K562 (cell line): ENCODE results near the gene ACSL3. TPM values are rescaled to one million over a fixed set of nuclear protein-coding genes. Genes with fewer than 3 reads are reported as not detected.
A peak's percentile ranks its signal among the peaks of the same experiment; 100 is the strongest.

Experiments
- ATAC-seq: fragments of 200-7000 bp; cut with Tn5 transposase; 3 replicates; pipeline ENCODE4 v1.9.1; 2020; ENCODE audit warnings: moderate library complexity
- BruUV-seq: library from RNA; stranded (reverse); fragments of 400-500 nt; replicated peaks from 2 replicates; lab custom pipeline; 2021; lab: Mats Ljungman, UMichigan
- CTCF ChIA-PET: fragments of 300-600 bp; formaldehyde crosslinking; extraction: SDS; loops from one replicate; lab custom pipeline; 2021; ENCODE audit warnings: low intra/inter-chr PET ratio; lab: Yijun Ruan, JAX
- POLR2A ChIA-PET: fragments of 300-600, 350-650 bp; sonication (Branson Sonifier 250); formaldehyde crosslinking; extraction: SDS; loops from one replicate; lab custom pipeline; 2021; ENCODE audit warnings: antibody characterized with exemption, inconsistent platforms; lab: Yijun Ruan, JAX
- DNase-seq, 4 experiments: peaks; one replicate each; pipeline versions ENCODE4 v3.0.0 to v3.0.0-alpha.2; 2011 to 2018; ENCODE audit warnings: low spot score in 3 of 4, mixed read lengths in 3 of 4; ENCODE audit errors: extremely low read depth in 1 of 4
- FAIRE-seq: peaks from 2 replicates; lab custom pipeline; 2011; peaks lifted over from hg19 to GRCh38; lab: Jason Lieb, UNC
- H2AFZ ChIP-seq: 2 replicates; pipeline ENCODE4 v1.6.0; 2011; ENCODE audit warnings: low read depth, low read length, control low read depth, inconsistent platforms
- H3K27ac ChIP-seq: fragments of 200-600 bp; 3 replicates; pipeline ENCODE4 v1.8.0; 2011; ENCODE audit warnings: low read depth, mild to moderate bottlenecking, control low read depth, inconsistent platforms, low read length, moderate library complexity, mixed read lengths; ENCODE audit errors: extremely low read depth
- H3K27me3 ChIP-seq, 2 experiments: fragments of 300-600 bp in 1 of 2; 2 replicates in 1 of 2; 3 replicates in 1 of 2; pipeline versions ENCODE4 v1.6.0 to v1.8.0; 2011; ENCODE audit warnings: inconsistent platforms in 2 of 2, low read length in 2 of 2, mild to moderate bottlenecking in 1 of 2, mixed read lengths in 1 of 2, moderate library complexity in 1 of 2; ENCODE audit not compliant: control insufficient read depth in 2 of 2, insufficient read depth in 2 of 2
- H3K36me3 ChIP-seq: fragments of 300-600 bp; 3 replicates; pipeline ENCODE4 v1.8.0; 2011; ENCODE audit warnings: mild to moderate bottlenecking, low read length, inconsistent platforms; ENCODE audit not compliant: control insufficient read depth, insufficient read depth
- H3K4me1 ChIP-seq, 2 experiments: fragments of 200-600 bp in 1 of 2; replicated peaks in 1 of 2; 2 replicates in 1 of 2; 3 replicates in 1 of 2; pipeline versions ENCODE4 v1.5.1 to v1.8.0; 2011; ENCODE audit warnings: inconsistent platforms in 2 of 2, low read length in 2 of 2, mild to moderate bottlenecking in 1 of 2, mixed read lengths in 1 of 2, moderate library complexity in 1 of 2; ENCODE audit not compliant: control insufficient read depth in 2 of 2, insufficient read depth in 2 of 2
- H3K4me2 ChIP-seq: 2 replicates; pipeline ENCODE4 v1.6.1; 2011; ENCODE audit warnings: low read length, control low read depth, inconsistent platforms, mixed read lengths; ENCODE audit not compliant: insufficient read depth
- H3K4me3 ChIP-seq: fragments of 200-600 bp; sonication (generic), shearing (Covaris generic); 2 replicates; pipeline ENCODE4 v1.5.1; 2016; ENCODE audit warnings: control low read depth, inconsistent platforms
- H3K79me2 ChIP-seq: fragments of 200-600 bp; 3 replicates; pipeline ENCODE4 v1.8.0; 2011; ENCODE audit warnings: low read length, inconsistent platforms; ENCODE audit not compliant: control insufficient read depth, insufficient read depth
- H3K9ac ChIP-seq, 2 experiments: 2 replicates each; pipeline versions ENCODE4 v1.6.0 to v1.6.1; 2011; ENCODE audit warnings: low read depth in 2 of 2, low read length in 2 of 2, control low read depth in 1 of 2, inconsistent platforms in 1 of 2, mild to moderate bottlenecking in 1 of 2, mixed read lengths in 1 of 2; ENCODE audit not compliant: insufficient read depth in 1 of 2
- H3K9me1 ChIP-seq: one replicate; pipeline ENCODE4 v1.6.0; 2011; ENCODE audit warnings: inconsistent platforms, mild to moderate bottlenecking, low read length, moderate library complexity; ENCODE audit not compliant: control insufficient read depth, insufficient read depth
- H3K9me3 ChIP-seq: replicated peaks from 2 replicates; pipeline ENCODE4 v1.5.1; 2011; ENCODE audit warnings: low read depth, low read length, inconsistent platforms; ENCODE audit not compliant: control insufficient read depth, insufficient read depth
- H4K20me1 ChIP-seq: replicated peaks from 2 replicates; pipeline ENCODE4 v1.6.1; 2011; ENCODE audit warnings: low read length, inconsistent platforms, mixed read lengths; ENCODE audit not compliant: control insufficient read depth, insufficient read depth
- BHLHE40 ChIP-seq: IDR thresholded peaks from 2 replicates; pipeline ENCODE4 v1.6.1; 2011; ENCODE audit warnings: low read length, improper control_type of control experiment
- CHD1 ChIP-seq: fragments of 200-600 bp; sonication (generic); IDR thresholded peaks from one replicate; pipeline ENCODE4 v1.6.1; 2012; ENCODE audit warnings: mild to moderate bottlenecking, moderate library complexity, low read length, inconsistent platforms
- GATAD2B ChIP-seq: fragments of 450-650 bp; IDR thresholded peaks from 2 replicates; pipeline ENCODE4 v1.6.1; 2017; ENCODE audit warnings: mild to moderate bottlenecking, borderline replicate concordance
- HDAC6 ChIP-seq: IDR thresholded peaks from 2 replicates; pipeline ENCODE4 v1.6.1; 2012; ENCODE audit warnings: low read depth, mild to moderate bottlenecking, control low read depth, inconsistent platforms, low read length, moderate library complexity
- HNRNPUL1 ChIP-seq: fragments of 200-400 bp; formaldehyde crosslinking; IDR thresholded peaks from 2 replicates; pipeline ENCODE4 v1.6.1; 2017; ENCODE audit warnings: low read length
- KAT7 ChIP-seq: sonication (generic); formaldehyde crosslinking; IDR thresholded peaks from 2 replicates; pipeline ENCODE4 v1.8.0; 2022; ENCODE audit warnings: missing genetic modification reagents, mild to moderate bottlenecking, borderline replicate concordance
- KLF16 ChIP-seq: IDR thresholded peaks from 2 replicates; pipeline ENCODE4 v1.6.1; 2016; ENCODE audit warnings: antibody characterized with exemption
- MYC ChIP-seq, 2 experiments: fragments of 250-450 bp in 1 of 2; sonication (Bioruptor Pico) in 1 of 2; IDR thresholded peaks; 2 replicates each; pipeline versions ENCODE4 v1.5.1 to v1.6.1; 2012 to 2021; ENCODE audit warnings: low read depth in 2 of 2, borderline replicate concordance in 1 of 2, improper control_type of control experiment in 1 of 2, low read length in 1 of 2, mild to moderate bottlenecking in 1 of 2, moderate library complexity in 1 of 2
- NFRKB ChIP-seq: fragments of 450-650 bp; IDR thresholded peaks from 2 replicates; pipeline ENCODE4 v1.6.1; 2016; ENCODE audit warnings: low read depth
- NFXL1 ChIP-seq: fragments of 450-650 bp; formaldehyde crosslinking; IDR thresholded peaks from 2 replicates; pipeline ENCODE4 v1.4.0; 2021; ENCODE audit warnings: mild to moderate bottlenecking
- RBFOX2 ChIP-seq: fragments of 200-400 bp; formaldehyde crosslinking; IDR thresholded peaks from 2 replicates; pipeline ENCODE4 v1.6.1; 2017; ENCODE audit warnings: low read depth, mild to moderate bottlenecking, low read length, moderate library complexity
- SAFB ChIP-seq: fragments of 200-400 bp; formaldehyde crosslinking; IDR thresholded peaks from 2 replicates; pipeline ENCODE4 v1.6.1; 2017; ENCODE audit warnings: low read depth, low read length, borderline replicate concordance
- SIN3A ChIP-seq, 2 experiments: fragments of 150-350 bp in 1 of 2; IDR thresholded peaks; 2 replicates each; pipeline ENCODE4 v1.6.1; 2011 to 2016; ENCODE audit warnings: borderline replicate concordance in 2 of 2, low read depth in 2 of 2, low read length in 2 of 2, mild to moderate bottlenecking in 2 of 2, moderate library complexity in 2 of 2; ENCODE audit not compliant: control insufficient read depth in 1 of 2
- SREBF1 ChIP-seq: fragments of 150-350 bp; IDR thresholded peaks from 2 replicates; pipeline ENCODE4 v1.6.1; 2014; ENCODE audit warnings: antibody characterized with exemption, low read depth, low read length, borderline replicate concordance
- STAT5A ChIP-seq: IDR thresholded peaks from 2 replicates; pipeline ENCODE4 v1.6.1; 2012; ENCODE audit warnings: low read length, inconsistent platforms, borderline replicate concordance
- TBP ChIP-seq: optimal IDR thresholded peaks from 2 replicates; pipeline ENCODE3; 2011; ENCODE audit warnings: low read depth, low read length, improper control_type of control experiment
- ZC3H4 ChIP-seq: sonication (generic); formaldehyde crosslinking; IDR thresholded peaks from 2 replicates; pipeline ENCODE4 v1.9.0; 2021; ENCODE audit warnings: missing genetic modification reagents, borderline replicate concordance
- ZFPM2 ChIP-seq: fragments of 250-450 bp; sonication (Bioruptor Pico); IDR thresholded peaks from 2 replicates; pipeline ENCODE4 v1.5.1; 2022; ENCODE audit warnings: mild to moderate bottlenecking
- ZNF282 ChIP-seq: sonication (generic); formaldehyde crosslinking; IDR thresholded peaks from 2 replicates; pipeline ENCODE4 v1.8.1; 2023; ENCODE audit warnings: missing genetic modification reagents
- ZNF3 ChIP-seq: fragments of 250-450 bp; sonication (Bioruptor Pico); IDR thresholded peaks from 2 replicates; pipeline ENCODE4 v1.5.0; 2021; ENCODE audit warnings: mild to moderate bottlenecking, moderate library complexity
- ZNF644 ChIP-seq: fragments of 200-800 bp; sonication (Bioruptor generic); IDR thresholded peaks from 2 replicates; pipeline ENCODE4 v1.6.1; 2016; ENCODE audit warnings: low read depth, missing genetic modification characterization, missing compliant biosample characterization
- WGBS: fragments of 100-300 bp; shearing (Covaris generic); methylation state at CpG from one replicate; pipeline ENCODE4 v1.1.6; 2016; ENCODE audit warnings: low coverage, mixed read lengths; ENCODE audit not compliant: insufficient coverage; ENCODE audit errors: missing lambda C conversion rate; 5-methylcytosine and 5-hydroxymethylcytosine counted together
- in situ Hi-C: fragments of 300-500 bp; cut with MboI; formaldehyde crosslinking; loops from 4 replicates; pipeline ENCODE4 v1.15.0; 2018; ENCODE audit warnings: inconsistent platforms, mixed read lengths
- intact Hi-C: fragments of 100-400 bp; cut with micrococcal nuclease; formaldehyde crosslinking; loops from 2 replicates; pipeline ENCODE4 v1.14.2; 2022
- polyA plus RNA-seq, 8 experiments: library from polyadenylated mRNA; depleted of rRNA in 4 of 8; stranded (reverse) in 5 of 8; unstranded in 3 of 8; fragments of >200 nt; fragmentation: Nextera tagmentation in 2 of 8; fragmentation: Illumina TruSeq in 1 of 8; extraction: Ambion mirVana in 2 of 8; extraction: Trizol in 1 of 8; gene quantifications; 2 replicates each; pipeline versions ENCODE4 v1.2.1 to v1.2.3, GENCODE V29; 2011 to 2014; ENCODE audit warnings: inconsistent platforms in 1 of 8, missing spikeins in 1 of 8
- total RNA-seq, 7 experiments: library from RNA; depleted of rRNA in 6 of 7; stranded (reverse); fragments of >200 nt in 6 of 7; fragmentation: Illumina TruSeq in 2 of 7; extraction: Trizol in 2 of 7; gene quantifications; 2 replicates each; pipeline versions ENCODE4 v1.2.1 to v1.2.3, GENCODE V29; 2011 to 2021; ENCODE audit warnings: low replicate concordance in 1 of 7
- TF ChIP-seq, protein P1 (sequence below): fragments of 250-450 bp; sonication (Bioruptor Pico); IDR thresholded peaks from 2 replicates; pipeline ENCODE4 v1.4.0; 2020; ENCODE audit warnings: mild to moderate bottlenecking, moderate library complexity

The ACSL3 gene
- total and polyA plus RNA-seq, 9 of the 15 experiments (the other 6 are each of a cell fraction or from before 2014, with no cell fraction given), result 21.3 to 123 (median 85.2) TPM

DNA sequence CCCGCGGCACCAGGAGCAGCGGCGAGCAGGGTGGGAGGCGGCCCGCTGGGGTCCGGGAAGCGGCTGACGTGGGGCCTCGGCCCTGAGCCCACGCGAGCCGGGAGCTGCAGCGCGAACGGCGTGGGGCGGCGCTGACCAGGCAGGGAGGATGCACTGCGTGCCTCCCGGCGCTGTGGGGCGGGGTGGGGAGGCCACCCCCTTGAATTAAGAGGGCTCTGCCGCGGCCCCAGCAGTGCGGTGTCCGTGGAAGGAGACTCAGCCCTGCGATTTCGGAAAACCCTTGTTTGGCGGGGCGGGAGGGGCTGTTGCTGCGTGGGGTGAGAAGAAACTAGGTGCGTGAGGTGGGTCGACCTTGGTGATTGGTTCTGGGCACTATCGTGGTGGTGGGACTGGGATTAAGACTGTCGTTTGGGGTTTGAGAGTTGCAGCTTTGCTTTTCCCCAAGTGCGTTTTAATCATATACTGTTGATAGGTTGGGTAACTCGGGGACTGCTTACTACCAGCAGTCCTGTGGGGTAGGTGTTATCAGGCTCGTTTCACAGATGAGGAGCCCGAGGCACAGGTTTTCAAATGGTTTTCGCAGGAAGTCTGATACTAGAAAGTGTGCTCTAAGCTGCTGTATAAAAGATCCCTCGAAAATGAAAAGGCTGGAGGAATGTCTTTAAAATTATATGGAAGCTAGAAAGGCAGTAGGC is 722 bp downstream of the ACSL3 start:
- Histone ChIP-seq H3K9ac (peak overlapping the region; percentile 89 to 98), H3K9me3 (no peaks in the 10 kb centered on the region), H3K36me3 (no peaks in the 10 kb centered on the region; the same call in 2 of the 3 replicates), H3K4me3 (peak overlapping the region; percentile 93), H3K9me1 (no peaks in the 10 kb centered on the region), H3K4me2 (peak overlapping the region; percentile 89), H3K79me2 (peaks cover 58% of the 10 kb centered on the region), H3K27me3 (no peaks in the 10 kb centered on the region), H2AFZ (no peak overlapping the region), H4K20me1 (peaks cover 46% of the 10 kb centered on the region), H3K4me1 (peaks cover 6 to 35% of the 10 kb centered on the region in 2 experiments; a peak in 4 of 5 replicates), H3K27ac (peak overlapping the region; percentile 92)
- no TSS peak for BruUV-seq
- WGBS, result under 1% methylated on average over 29 of the region's 42 CpGs
- POLR2A ChIA-PET, result interaction anchor here (1.2 to 2.0 kb wide), 7 partner anchors 12 to 155 kb away, joined by 3 to 6 read pairs (median 5); no protein-coding TSS in a partner anchor
- in situ Hi-C loops (no loop called here), intact Hi-C loops (loop anchor here (1.0 to 5.0 kb wide), 3 partner anchors 41 to 152 kb away; no protein-coding TSS in a partner anchor)
- peak; percentile 35 for ATAC-seq
- peak; percentile 18 to 61 (median 49) for DNase-seq
- CTCF ChIA-PET, result interaction anchor here (1.7 kb wide), 1 partner anchor 153 kb away, joined by 5 read pairs; no protein-coding TSS in a partner anchor
- no peak for FAIRE-seq
- TF ChIP-seq ZNF644 (no peak), CHD1 (peak; percentile 70), KLF16 (no peak), ZNF3 (CRISPR knock-in tag) (no peak), GATAD2B (0 out of 2 replicates have a peak, but pooled peaks have one; percentile 3), NFRKB (no peak), STAT5A (no peak), SAFB (peak; percentile 88), ZNF282 (CRISPR knock-in tag) (0 out of 2 replicates have a peak, but pooled peaks have one; percentile 16), TBP (peak; percentile 30), MYC (IDR thresholded peaks at IDR 0.05; ENCODE audit: low read depth, low read length) (0 out of 2 replicates have a peak, but pooled peaks have one; percentile 18), MYC (CRISPR knock-in tag; IDR thresholded peaks at IDR 0.05; ENCODE audit: borderline replicate concordance, low read depth) (no peak), NFXL1 (CRISPR knock-in tag) (no peak), RBFOX2 (peak; percentile 66), SIN3A (IDR thresholded peaks at IDR 0.05; ENCODE audit: borderline replicate concordance in 2 of 2, control insufficient read depth in 1 of 2, low read depth in 2 of 2, low read length in 2 of 2) (peak in 1 of 2 experiments; percentile 29; a peak in 1 of 4 replicates), HDAC6 (no peak), ZFPM2 (CRISPR knock-in tag) (no peak), HNRNPUL1 (no peak), KAT7 (CRISPR knock-in tag) (peak; percentile 33; the same call in 1 of the 2 replicates), BHLHE40 (no peak), SREBF1 (no peak), ZC3H4 (peak; percentile 22; the same call in 1 of the 2 replicates)
- TF ChIP-seq, protein P1, sequence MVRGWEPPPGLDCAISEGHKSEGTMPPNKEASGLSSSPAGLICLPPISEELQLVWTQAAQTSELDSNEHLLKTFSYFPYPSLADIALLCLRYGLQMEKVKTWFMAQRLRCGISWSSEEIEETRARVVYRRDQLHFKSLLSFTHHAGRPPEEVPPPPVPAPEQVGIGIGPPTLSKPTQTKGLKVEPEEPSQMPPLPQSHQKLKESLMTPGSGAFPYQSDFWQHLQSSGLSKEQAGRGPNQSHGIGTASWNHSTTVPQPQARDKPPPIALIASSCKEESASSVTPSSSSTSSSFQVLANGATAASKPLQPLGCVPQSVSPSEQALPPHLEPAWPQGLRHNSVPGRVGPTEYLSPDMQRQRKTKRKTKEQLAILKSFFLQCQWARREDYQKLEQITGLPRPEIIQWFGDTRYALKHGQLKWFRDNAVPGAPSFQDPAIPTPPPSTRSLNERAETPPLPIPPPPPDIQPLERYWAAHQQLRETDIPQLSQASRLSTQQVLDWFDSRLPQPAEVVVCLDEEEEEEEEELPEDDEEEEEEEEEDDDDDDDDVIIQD, result no peak
